ENCODE data around the gene IGFL4.

DNA sequence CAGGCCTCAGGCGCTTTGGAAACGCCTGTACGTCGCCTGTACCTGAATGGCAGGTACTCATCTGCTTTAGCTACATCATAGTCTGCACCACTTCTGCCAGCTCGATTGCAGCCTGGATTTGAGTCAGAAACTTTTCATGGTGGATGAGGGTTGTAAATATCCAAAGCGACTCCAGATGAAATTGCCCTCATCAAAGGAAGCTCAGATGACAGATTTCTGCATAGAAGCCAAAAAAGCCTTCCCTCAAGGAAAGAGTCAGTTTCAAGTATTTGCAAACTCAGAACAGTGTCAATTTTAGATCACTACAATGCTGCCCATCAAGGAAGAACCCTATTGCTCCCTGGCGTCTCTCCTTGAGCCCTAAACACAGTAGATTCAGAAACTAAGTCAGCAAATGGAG lies 38.8 kb upstream of the IGFL4 start:
- no peak for TF ChIP-seq CTCF (IDR thresholded peaks at IDR 0.05)
- no peak for TF ChIP-seq POLR2A (IDR thresholded peaks at IDR 0.05)

Data from thyroid gland (tissue), 4 donors.